Measurements from ENCODE around the gene LNPK. TPM values are rescaled to one million over a fixed set of nuclear protein-coding genes. Genes with fewer than 3 reads are reported as not detected.
"Not testable (repeated sequence)": the region's sequence is repeated elsewhere in the genome, so short reads cannot be mapped to it uniquely, and the experiment has no call there.

LNPK gene
- total RNA-seq, 1 donor from 2014 or later = 28.9 TPM

GRCh38 chr2:175973373-175973772 lies 28.7 kb downstream of the LNPK start:
- DNase-seq (ENCODE audit: low spot score) = no peak

GRCh38 chr2:175966839-175967238 lies 35.2 kb downstream of the LNPK start:
- no peak for DNase-seq (ENCODE audit: low spot score)

GRCh38 chr2:175965773-175966172 lies 36.3 kb downstream of the LNPK start:
- DNase-seq (ENCODE audit: low spot score) = no peak

- DNase-seq (ENCODE audit: low spot score) = no peak
Observed at GRCh38 chr2:175964195-175964594, 37.9 kb downstream of the LNPK start.

GRCh38 chr2:175963171-175963570 lies 38.9 kb downstream of the LNPK start:
- DNase-seq (ENCODE audit: low spot score) = not testable (repeated sequence)

- DNase-seq (ENCODE audit: low spot score) = no peak
Observed at GRCh38 chr2:175957845-175958244, 44.2 kb downstream of the LNPK start.

- no peak for DNase-seq (ENCODE audit: low spot score)
Observed at GRCh38 chr2:175955136-175955535, 46.9 kb downstream of the LNPK start.

GRCh38 chr2:175950512-175950911 lies 51.6 kb downstream of the LNPK start:
- no peak for DNase-seq (ENCODE audit: low spot score)

- DNase-seq (ENCODE audit: low spot score) = no peak
Observed at GRCh38 chr2:175948191-175948590, 53.9 kb downstream of the LNPK start.

GRCh38 chr2:175947073-175947472 lies 55.0 kb downstream of the LNPK start:
- DNase-seq (ENCODE audit: low spot score) = no peak

GRCh38 chr2:175941699-175942098 lies 60.4 kb downstream of the LNPK start:
- no peak for DNase-seq (ENCODE audit: low spot score)

GRCh38 chr2:175937216-175937615 lies 64.9 kb downstream of the LNPK start:
- DNase-seq (ENCODE audit: low spot score) = no peak

GRCh38 chr2:175935289-175936181 lies 66.5 kb downstream of the LNPK start:
- DNase-seq (ENCODE audit: low spot score) = no peak

GRCh38 chr2:175932675-175933074 lies 69.4 kb downstream of the LNPK start:
- DNase-seq (ENCODE audit: low spot score) = no peak

- DNase-seq (ENCODE audit: low spot score) = no peak
Observed at GRCh38 chr2:175931805-175932204, 70.3 kb downstream of the LNPK start.

GRCh38 chr2:175930504-175930903 lies 71.6 kb downstream of the LNPK start:
- no peak for DNase-seq (ENCODE audit: low spot score)

GRCh38 chr2:175929850-175930249 lies 72.2 kb downstream of the LNPK start:
- DNase-seq (ENCODE audit: low spot score) = no peak

- no peak for DNase-seq (ENCODE audit: low spot score)
Observed at GRCh38 chr2:175926272-175926671, 75.8 kb downstream of the LNPK start.

GRCh38 chr2:175922160-175922559 lies 79.9 kb downstream of the LNPK start:
- DNase-seq (ENCODE audit: low spot score) = no peak

- DNase-seq (ENCODE audit: low spot score) = no peak
Observed at GRCh38 chr2:175918935-175919334, 83.1 kb downstream of the LNPK start.

- no peak for DNase-seq (ENCODE audit: low spot score)
Observed at GRCh38 chr2:175914846-175915245, 87.2 kb downstream of the LNPK start.

- not testable (repeated sequence) for DNase-seq (ENCODE audit: low spot score)
Observed at GRCh38 chr2:175913849-175914743, 88.0 kb downstream of the LNPK start.

All from umbilical cord (tissue), 2 donors.